K562 (cell line): Measurements from ENCODE around the gene EIF2S1. TPM values are rescaled to one million over a fixed set of nuclear protein-coding genes. Genes with fewer than 3 reads are reported as not detected.

Experiments used
- BRCA1 ChIP-seq, 2 experiments: fragments of 450-650 bp in 1 of 2; sonication (generic) in 1 of 2; formaldehyde crosslinking in 1 of 2; IDR thresholded peaks; 2 replicates each; pipeline versions ENCODE4 v1.5.0 to v1.6.1; 2017 to 2020; ENCODE audit warnings: mild to moderate bottlenecking in 1 of 2, missing genetic modification reagents in 1 of 2
- CBFA2T3 ChIP-seq: fragments of 450-650 bp; IDR thresholded peaks from 2 replicates; pipeline ENCODE4 v1.6.1; 2017
- DDX20 ChIP-seq: fragments of 450-650 bp; IDR thresholded peaks from 2 replicates; pipeline ENCODE4 v1.6.1; 2016; ENCODE audit warnings: missing genetic modification characterization, low read depth, mild to moderate bottlenecking, missing compliant biosample characterization, moderate library complexity
- EGR1 ChIP-seq: fragments of 450-650 bp; conservative IDR thresholded peaks from 2 replicates; pipeline ENCODE4 v1.6.1; 2017; ENCODE audit warnings: mild to moderate bottlenecking
- ETV5 ChIP-seq: sonication (generic); formaldehyde crosslinking; IDR thresholded peaks from 2 replicates; pipeline ENCODE4 v1.4.0; 2020; ENCODE audit warnings: low read depth, mild to moderate bottlenecking, missing genetic modification reagents
- FOXA1 ChIP-seq: fragments of 450-650 bp; IDR thresholded peaks from 2 replicates; pipeline ENCODE4 v1.6.1; 2016; ENCODE audit warnings: mild to moderate bottlenecking, borderline replicate concordance
- HDAC3 ChIP-seq: fragments of 450-650 bp; IDR thresholded peaks from 2 replicates; pipeline ENCODE4 v1.6.1; 2018; ENCODE audit warnings: borderline replicate concordance, mild to moderate bottlenecking, moderate library complexity; ENCODE audit not compliant: partially characterized antibody
- NFE2 ChIP-seq: IDR thresholded peaks from 2 replicates; pipeline ENCODE4 v1.6.1; 2014; ENCODE audit warnings: antibody characterized with exemption, low read depth
- RBBP5 ChIP-seq: fragments of 200-600 bp; sonication (generic); IDR thresholded peaks from 2 replicates; pipeline ENCODE4 v1.6.1; 2012; ENCODE audit warnings: borderline replicate concordance, mild to moderate bottlenecking, low read length, control low read depth, inconsistent platforms; ENCODE audit not compliant: insufficient read depth, poor library complexity, severe bottlenecking
- RFX1 ChIP-seq: fragments of 450-650 bp; IDR thresholded peaks from 2 replicates; pipeline ENCODE4 v1.6.1; 2016; ENCODE audit warnings: mild to moderate bottlenecking, moderate library complexity
- SAFB2 ChIP-seq: fragments of 200-400 bp; formaldehyde crosslinking; IDR thresholded peaks from 2 replicates; pipeline ENCODE4 v1.6.1; 2018; ENCODE audit warnings: borderline replicate concordance, low read length, low read depth, moderate library complexity; ENCODE audit not compliant: severe bottlenecking
- SRSF3 ChIP-seq: fragments of 200-400 bp; formaldehyde crosslinking; IDR thresholded peaks from 2 replicates; pipeline ENCODE4 v1.6.1; 2016; ENCODE audit warnings: mild to moderate bottlenecking, low read length, moderate library complexity; ENCODE audit not compliant: insufficient read depth
- ZNF134 ChIP-seq: fragments of 250-450 bp; sonication (Bioruptor Pico); conservative IDR thresholded peaks from 2 replicates; pipeline ENCODE4 v1.4.0; 2020
- ZNF282 ChIP-seq: sonication (generic); formaldehyde crosslinking; IDR thresholded peaks from 2 replicates; pipeline ENCODE4 v1.8.1; 2023; ENCODE audit warnings: missing genetic modification reagents
- ZNF316 ChIP-seq: fragments of 450-650 bp; IDR thresholded peaks from 2 replicates; pipeline ENCODE4 v1.6.1; 2016
- polyA plus RNA-seq, 8 experiments: library from polyadenylated mRNA; depleted of rRNA in 4 of 8; stranded (reverse) in 5 of 8; unstranded in 3 of 8; fragments of >200 nt; fragmentation: Nextera tagmentation in 2 of 8; fragmentation: Illumina TruSeq in 1 of 8; extraction: Ambion mirVana in 2 of 8; extraction: Trizol in 1 of 8; gene quantifications; 2 replicates each; pipeline versions ENCODE4 v1.2.1 to v1.2.3, GENCODE V29; 2011 to 2014; ENCODE audit warnings: inconsistent platforms in 1 of 8, missing spikeins in 1 of 8
- total RNA-seq, 7 experiments: library from RNA; depleted of rRNA in 6 of 7; stranded (reverse); fragments of >200 nt in 6 of 7; fragmentation: Illumina TruSeq in 2 of 7; extraction: Trizol in 2 of 7; gene quantifications; 2 replicates each; pipeline versions ENCODE4 v1.2.1 to v1.2.3, GENCODE V29; 2011 to 2021; ENCODE audit warnings: low replicate concordance in 1 of 7
- TF ChIP-seq, protein P1 (sequence below): sonication (generic); formaldehyde crosslinking; IDR thresholded peaks from 2 replicates; pipeline ENCODE4 v1.8.0; 2022; ENCODE audit warnings: mild to moderate bottlenecking, missing genetic modification reagents
- TF ChIP-seq, protein P2 (sequence below): fragments of 200-800 bp; sonication (Bioruptor generic); IDR thresholded peaks from 2 replicates; pipeline ENCODE4 v1.6.1; 2017; ENCODE audit warnings: missing genetic modification characterization, missing compliant biosample characterization
- TF ChIP-seq, protein P3 (sequence below): fragments of 250-450 bp; sonication (Bioruptor Pico); IDR thresholded peaks from 2 replicates; pipeline ENCODE4 v1.4.0; 2020
- TF ChIP-seq, protein P4 (sequence below): fragments of 250-450 bp; sonication (Bioruptor Pico); IDR thresholded peaks from 2 replicates; pipeline ENCODE4 v1.5.0; 2022; ENCODE audit warnings: mild to moderate bottlenecking
- TF ChIP-seq, protein P5 (sequence below): fragments of 450-650 bp; conservative IDR thresholded peaks from 2 replicates; pipeline ENCODE4 v1.6.1; 2016; ENCODE audit warnings: missing genetic modification characterization, low read depth, mild to moderate bottlenecking, control low read depth, missing compliant biosample characterization
- TF ChIP-seq, protein P6 (sequence below): sonication (generic); IDR thresholded peaks from 2 replicates; pipeline ENCODE4 v1.6.1; 2016

EIF2S1 gene
- total and polyA plus RNA-seq, 9 of the 15 experiments (the other 6 are each of a cell fraction or from before 2014, with no cell fraction given) = 216 to 1,018 (median 332) TPM

DNA sequence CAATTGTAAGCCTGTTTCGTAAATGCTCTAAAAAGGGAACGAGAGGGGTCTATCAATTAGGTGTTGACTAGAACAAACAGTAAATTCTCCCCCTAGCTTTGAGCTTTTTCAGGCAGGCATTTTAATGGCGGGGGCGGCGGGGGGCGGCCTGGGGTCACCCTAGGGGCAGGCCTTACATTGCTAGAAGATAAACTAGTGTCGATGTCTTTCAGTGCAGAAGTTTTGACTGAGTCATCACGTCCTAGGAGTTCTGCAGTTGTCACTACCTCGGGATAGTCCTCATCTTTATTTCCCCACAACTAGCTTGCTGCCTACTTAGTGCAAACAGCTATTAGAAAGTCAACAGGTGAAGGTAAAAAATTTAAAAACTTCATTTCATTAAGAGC is 2.2 kb upstream of the EIF2S1 start (continued):
- TF ChIP-seq, protein P1, sequence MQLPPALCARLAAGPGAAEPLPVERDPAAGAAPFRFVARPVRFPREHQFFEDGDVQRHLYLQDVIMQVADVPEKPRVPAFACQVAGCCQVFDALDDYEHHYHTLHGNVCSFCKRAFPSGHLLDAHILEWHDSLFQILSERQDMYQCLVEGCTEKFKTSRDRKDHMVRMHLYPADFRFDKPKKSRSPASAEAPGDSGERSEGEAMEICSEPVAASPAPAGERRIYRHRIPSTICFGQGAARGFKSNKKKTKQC = no peak
- TF ChIP-seq SAFB2 = no peak
- TF ChIP-seq, protein P2, sequence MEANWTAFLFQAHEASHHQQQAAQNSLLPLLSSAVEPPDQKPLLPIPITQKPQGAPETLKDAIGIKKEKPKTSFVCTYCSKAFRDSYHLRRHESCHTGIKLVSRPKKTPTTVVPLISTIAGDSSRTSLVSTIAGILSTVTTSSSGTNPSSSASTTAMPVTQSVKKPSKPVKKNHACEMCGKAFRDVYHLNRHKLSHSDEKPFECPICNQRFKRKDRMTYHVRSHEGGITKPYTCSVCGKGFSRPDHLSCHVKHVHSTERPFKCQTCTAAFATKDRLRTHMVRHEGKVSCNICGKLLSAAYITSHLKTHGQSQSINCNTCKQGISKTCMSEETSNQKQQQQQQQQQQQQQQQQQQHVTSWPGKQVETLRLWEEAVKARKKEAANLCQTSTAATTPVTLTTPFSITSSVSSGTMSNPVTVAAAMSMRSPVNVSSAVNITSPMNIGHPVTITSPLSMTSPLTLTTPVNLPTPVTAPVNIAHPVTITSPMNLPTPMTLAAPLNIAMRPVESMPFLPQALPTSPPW (CRISPR knock-in tag) = peak; percentile 38; the same call in 1 of the 2 replicates
- TF ChIP-seq FOXA1 = no peak
- no peak for TF ChIP-seq RFX1
- TF ChIP-seq, protein P3, sequence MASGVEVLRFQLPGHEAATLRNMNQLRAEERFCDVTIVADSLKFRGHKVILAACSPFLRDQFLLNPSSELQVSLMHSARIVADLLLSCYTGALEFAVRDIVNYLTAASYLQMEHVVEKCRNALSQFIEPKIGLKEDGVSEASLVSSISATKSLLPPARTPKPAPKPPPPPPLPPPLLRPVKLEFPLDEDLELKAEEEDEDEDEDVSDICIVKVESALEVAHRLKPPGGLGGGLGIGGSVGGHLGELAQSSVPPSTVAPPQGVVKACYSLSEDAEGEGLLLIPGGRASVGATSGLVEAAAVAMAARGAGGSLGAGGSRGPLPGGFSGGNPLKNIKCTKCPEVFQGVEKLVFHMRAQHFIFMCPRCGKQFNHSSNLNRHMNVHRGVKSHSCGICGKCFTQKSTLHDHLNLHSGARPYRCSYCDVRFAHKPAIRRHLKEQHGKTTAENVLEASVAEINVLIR (CRISPR knock-in tag) = no peak
- TF ChIP-seq SRSF3 = no peak
- TF ChIP-seq, protein P4, sequence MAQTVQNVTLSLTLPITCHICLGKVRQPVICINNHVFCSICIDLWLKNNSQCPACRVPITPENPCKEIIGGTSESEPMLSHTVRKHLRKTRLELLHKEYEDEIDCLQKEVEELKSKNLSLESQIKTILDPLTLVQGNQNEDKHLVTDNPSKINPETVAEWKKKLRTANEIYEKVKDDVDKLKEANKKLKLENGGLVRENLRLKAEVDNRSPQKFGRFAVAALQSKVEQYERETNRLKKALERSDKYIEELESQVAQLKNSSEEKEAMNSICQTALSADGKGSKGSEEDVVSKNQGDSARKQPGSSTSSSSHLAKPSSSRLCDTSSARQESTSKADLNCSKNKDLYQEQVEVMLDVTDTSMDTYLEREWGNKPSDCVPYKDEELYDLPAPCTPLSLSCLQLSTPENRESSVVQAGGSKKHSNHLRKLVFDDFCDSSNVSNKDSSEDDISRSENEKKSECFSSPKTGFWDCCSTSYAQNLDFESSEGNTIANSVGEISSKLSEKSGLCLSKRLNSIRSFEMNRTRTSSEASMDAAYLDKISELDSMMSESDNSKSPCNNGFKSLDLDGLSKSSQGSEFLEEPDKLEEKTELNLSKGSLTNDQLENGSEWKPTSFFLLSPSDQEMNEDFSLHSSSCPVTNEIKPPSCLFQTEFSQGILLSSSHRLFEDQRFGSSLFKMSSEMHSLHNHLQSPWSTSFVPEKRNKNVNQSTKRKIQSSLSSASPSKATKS (CRISPR knock-in tag) = no peak
- peak; percentile 67 for TF ChIP-seq ZNF316
- no peak for TF ChIP-seq ZNF134 (CRISPR knock-in tag)
- TF ChIP-seq ZNF282 (CRISPR knock-in tag) = no peak
- TF ChIP-seq HDAC3 = no peak
- TF ChIP-seq, protein P5, sequence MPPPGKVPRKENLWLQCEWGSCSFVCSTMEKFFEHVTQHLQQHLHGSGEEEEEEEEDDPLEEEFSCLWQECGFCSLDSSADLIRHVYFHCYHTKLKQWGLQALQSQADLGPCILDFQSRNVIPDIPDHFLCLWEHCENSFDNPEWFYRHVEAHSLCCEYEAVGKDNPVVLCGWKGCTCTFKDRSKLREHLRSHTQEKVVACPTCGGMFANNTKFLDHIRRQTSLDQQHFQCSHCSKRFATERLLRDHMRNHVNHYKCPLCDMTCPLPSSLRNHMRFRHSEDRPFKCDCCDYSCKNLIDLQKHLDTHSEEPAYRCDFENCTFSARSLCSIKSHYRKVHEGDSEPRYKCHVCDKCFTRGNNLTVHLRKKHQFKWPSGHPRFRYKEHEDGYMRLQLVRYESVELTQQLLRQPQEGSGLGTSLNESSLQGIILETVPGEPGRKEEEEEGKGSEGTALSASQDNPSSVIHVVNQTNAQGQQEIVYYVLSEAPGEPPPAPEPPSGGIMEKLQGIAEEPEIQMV = no peak
- TF ChIP-seq BRCA1 (IDR thresholded peaks at IDR 0.05) = no peak
- no peak for TF ChIP-seq BRCA1 (CRISPR knock-in tag; IDR thresholded peaks at IDR 0.05)
- peak; percentile 93 for TF ChIP-seq EGR1
- TF ChIP-seq ETV5 = no peak
- TF ChIP-seq, protein P6, sequence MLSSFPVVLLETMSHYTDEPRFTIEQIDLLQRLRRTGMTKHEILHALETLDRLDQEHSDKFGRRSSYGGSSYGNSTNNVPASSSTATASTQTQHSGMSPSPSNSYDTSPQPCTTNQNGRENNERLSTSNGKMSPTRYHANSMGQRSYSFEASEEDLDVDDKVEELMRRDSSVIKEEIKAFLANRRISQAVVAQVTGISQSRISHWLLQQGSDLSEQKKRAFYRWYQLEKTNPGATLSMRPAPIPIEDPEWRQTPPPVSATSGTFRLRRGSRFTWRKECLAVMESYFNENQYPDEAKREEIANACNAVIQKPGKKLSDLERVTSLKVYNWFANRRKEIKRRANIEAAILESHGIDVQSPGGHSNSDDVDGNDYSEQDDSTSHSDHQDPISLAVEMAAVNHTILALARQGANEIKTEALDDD = peak; percentile 57; the same call in 1 of the 2 replicates
- peak; percentile 45 for TF ChIP-seq RBBP5
- no peak for TF ChIP-seq DDX20
- 0 out of 2 replicates have a peak, but pooled peaks have one; percentile 15 for TF ChIP-seq CBFA2T3
- peak; percentile 80 for TF ChIP-seq NFE2
